ENCODE measurements around the gene CWF19L2.
"Not testable (repeated sequence)": the region's sequence is repeated elsewhere in the genome, so short reads cannot be mapped to it uniquely, and the experiment has no call there.

Gene CWF19L2

GRCh38 chr11:107430525-107430924, 27.1 kb downstream of the CWF19L2 start:
- DNase-seq = no peak

GRCh38 chr11:107427569-107428180, 29.9 kb downstream of the CWF19L2 start:
- DNase-seq = no peak

- no peak for DNase-seq
Observed at GRCh38 chr11:107413352-107413751, 44.3 kb downstream of the CWF19L2 start.

- no peak for DNase-seq
Observed at GRCh38 chr11:107408762-107409211, 48.8 kb downstream of the CWF19L2 start.

- no peak for DNase-seq
Observed at GRCh38 chr11:107405260-107405659, 52.4 kb downstream of the CWF19L2 start.

GRCh38 chr11:107401131-107401530, 56.5 kb downstream of the CWF19L2 start:
- not testable (repeated sequence) for DNase-seq

- no peak for DNase-seq
Observed at GRCh38 chr11:107397357-107397756, 60.3 kb downstream of the CWF19L2 start.

GRCh38 chr11:107392611-107393010, 65.0 kb downstream of the CWF19L2 start:
- no peak for DNase-seq

- not testable (repeated sequence) for DNase-seq
Observed at GRCh38 chr11:107390701-107391100, 66.9 kb downstream of the CWF19L2 start.

- no peak for DNase-seq
Observed at GRCh38 chr11:107387666-107388065, 70.0 kb downstream of the CWF19L2 start.

- DNase-seq = no peak
Observed at GRCh38 chr11:107385361-107385981, 72.2 kb downstream of the CWF19L2 start.

GRCh38 chr11:107384144-107384852, 73.3 kb downstream of the CWF19L2 start:
- DNase-seq = no peak

- no peak for DNase-seq
Observed at GRCh38 chr11:107372439-107372838, 85.2 kb downstream of the CWF19L2 start.

GRCh38 chr11:107370390-107370789, 87.2 kb downstream of the CWF19L2 start:
- DNase-seq = no peak

- DNase-seq = no peak
Observed at GRCh38 chr11:107359701-107360100, 97.9 kb downstream of the CWF19L2 start.

- DNase-seq = no peak
Observed at GRCh38 chr11:107357877-107358276, 99.7 kb downstream of the CWF19L2 start.

- DNase-seq = no peak
Observed at GRCh38 chr11:107354780-107355179, 102.8 kb downstream of the CWF19L2 start.

- DNase-seq = no peak
Observed at GRCh38 chr11:107337917-107338316, 119.7 kb downstream of the CWF19L2 start.

GRCh38 chr11:107331728-107332127, 125.9 kb downstream of the CWF19L2 start:
- DNase-seq = no peak

- DNase-seq = no peak
Observed at GRCh38 chr11:107329164-107329563, 128.5 kb downstream of the CWF19L2 start.

- DNase-seq = no peak
Observed at GRCh38 chr11:107316426-107316825, 141.2 kb downstream of the CWF19L2 start.

GRCh38 chr11:107307991-107308390, 149.6 kb downstream of the CWF19L2 start:
- no peak for DNase-seq

GRCh38 chr11:107301878-107302277, 155.7 kb downstream of the CWF19L2 start:
- no peak for DNase-seq

- no peak for DNase-seq
Observed at GRCh38 chr11:107293677-107294344, 163.8 kb downstream of the CWF19L2 start.

Measured in stimulated activated CD4-positive, alpha-beta T cell treated with anti-CD3 and anti-CD28 coated beads, Interleukin-15, amount 100 ng/mL, for 24 hours (primary cell).